IPS-NIHi7 (cell line): Measurements from ENCODE around the gene ELOA.
"Not testable (repeated sequence)": the region's sequence is repeated elsewhere in the genome, so short reads cannot be mapped to it uniquely, and the experiment has no call there.

ENCODE experiments used
- DNase-seq: peaks from one replicate; pipeline ENCODE4 v3.0.0; 2012; ENCODE audit warnings: mixed read lengths; ENCODE audit errors: extremely low spot score

Gene ELOA

GRCh38 chr1:23733281-23733680, 10.0 kb upstream of the ELOA start:
- not testable (repeated sequence) for DNase-seq

DNA sequence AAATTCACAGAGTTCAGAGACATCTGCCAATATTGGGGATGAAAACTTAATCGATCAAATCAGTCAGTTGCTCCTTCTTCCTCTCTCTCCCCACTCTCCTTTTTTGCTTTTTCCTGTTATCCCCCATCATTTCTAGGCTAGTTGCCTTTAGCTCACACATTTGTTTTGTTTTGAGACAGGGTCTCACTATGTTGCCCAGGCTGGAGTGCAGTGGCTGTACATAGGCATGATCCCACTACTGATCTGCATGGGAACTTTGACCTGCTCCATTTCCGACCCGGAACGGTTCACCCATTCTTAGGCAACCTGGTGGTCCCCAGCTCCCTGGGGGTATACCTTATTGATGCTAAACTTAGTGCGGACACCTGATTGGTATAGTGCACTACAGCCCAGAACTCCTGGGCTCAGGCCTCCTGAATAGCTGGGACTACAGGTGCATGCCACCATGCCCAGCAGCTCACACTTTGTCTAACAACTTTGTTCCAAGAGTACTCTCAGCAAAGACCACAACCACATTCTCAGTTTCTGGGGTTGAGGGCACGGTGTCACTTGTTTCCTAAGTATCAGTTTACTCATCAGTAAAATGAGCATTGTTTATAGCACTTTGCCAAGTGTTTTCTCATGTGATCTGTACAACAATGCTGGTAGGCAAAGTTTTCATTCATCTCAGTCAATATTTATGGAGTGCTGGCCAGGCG, 6.7 kb upstream of the ELOA start:
- no peak for DNase-seq

- DNase-seq: no peak
These were observed 1.7 kb upstream of the ELOA start for GRCh38 chr1:23741609-23742008.

DNA sequence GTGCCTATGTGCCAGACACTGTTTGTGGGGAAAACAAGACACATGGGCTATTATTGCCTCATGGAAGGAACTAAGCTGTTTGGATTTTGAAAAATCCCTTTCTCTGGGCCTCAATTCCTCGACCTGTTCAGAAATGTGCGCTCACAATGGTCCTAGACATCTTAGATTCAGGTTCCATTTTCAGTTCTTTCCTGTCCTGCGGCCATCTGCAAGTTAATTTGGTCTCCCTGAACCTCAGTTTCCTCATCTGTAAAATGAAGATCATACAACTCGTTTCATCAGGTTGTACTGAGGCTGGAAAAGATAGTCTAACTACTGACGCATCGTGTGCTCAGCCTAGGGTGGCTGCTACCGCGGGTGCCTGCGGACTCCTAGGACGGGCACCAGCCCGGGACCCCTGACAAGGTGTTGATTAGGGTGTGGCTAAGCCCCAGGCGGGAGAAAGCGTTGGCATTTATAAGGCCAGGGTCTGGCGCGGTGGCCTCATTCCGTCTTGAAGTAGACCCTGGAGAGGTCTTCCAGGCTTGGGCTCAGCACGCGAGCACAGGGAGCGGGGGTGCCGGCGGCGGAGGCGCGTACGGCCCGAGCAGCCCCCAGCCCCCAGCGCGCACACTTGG, 493 bp upstream of the ELOA start:
- peak; percentile 77 for DNase-seq

- peak; percentile 38 for DNase-seq
These were observed 2.2 kb downstream of the ELOA start for GRCh38 chr1:23745515-23745914.

DNA sequence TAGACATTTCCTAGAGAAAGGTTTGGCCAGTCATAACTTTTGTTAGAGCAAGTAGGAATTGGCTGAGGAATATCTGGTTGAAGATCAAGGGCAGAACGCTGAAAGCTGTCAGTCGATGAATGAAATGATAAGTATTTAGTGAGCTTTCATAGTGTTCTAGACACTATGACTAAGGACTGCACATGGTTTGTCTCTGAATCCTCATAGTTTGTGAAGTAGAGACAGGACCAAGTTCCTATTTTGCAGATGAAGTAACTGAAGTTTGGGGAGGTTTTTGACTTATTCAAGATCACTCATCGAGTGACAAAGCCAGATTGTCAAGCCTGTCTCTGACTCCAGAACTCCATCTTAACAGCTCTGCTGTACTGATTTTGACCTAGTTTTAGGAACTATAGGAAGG, 4.7 kb downstream of the ELOA start:
- DNase-seq: no peak

DNA sequence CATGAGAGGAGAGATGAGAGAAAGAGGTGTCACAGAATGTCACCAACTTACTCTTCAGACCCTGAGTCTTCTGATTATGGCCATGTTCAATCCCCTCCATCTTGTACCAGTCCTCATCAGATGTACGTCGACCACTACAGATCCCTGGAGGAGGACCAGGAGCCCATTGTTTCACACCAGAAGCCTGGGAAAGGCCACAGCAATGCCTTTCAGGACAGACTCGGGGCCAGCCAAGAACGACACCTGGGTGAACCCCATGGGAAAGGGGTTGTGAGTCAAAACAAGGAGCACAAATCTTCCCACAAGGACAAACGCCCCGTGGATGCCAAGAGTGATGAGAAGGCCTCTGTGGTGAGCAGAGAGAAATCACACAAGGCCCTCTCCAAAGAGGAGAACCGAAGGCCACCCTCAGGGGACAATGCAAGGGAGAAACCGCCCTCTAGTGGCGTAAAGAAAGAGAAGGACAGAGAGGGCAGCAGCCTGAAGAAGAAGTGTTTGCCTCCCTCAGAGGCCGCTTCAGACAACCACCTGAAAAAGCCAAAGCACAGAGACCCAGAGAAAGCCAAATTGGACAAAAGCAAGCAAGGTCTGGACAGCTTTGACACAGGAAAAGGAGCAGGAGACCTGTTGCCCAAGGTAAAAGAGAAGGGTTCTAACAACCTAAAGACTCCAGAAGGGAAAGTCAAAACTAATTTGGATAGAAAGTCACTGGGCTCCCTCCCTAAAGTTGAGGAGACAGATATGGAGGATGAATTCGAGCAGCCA, 8.0 kb downstream of the ELOA start:
- DNase-seq: peak; percentile 83

DNA sequence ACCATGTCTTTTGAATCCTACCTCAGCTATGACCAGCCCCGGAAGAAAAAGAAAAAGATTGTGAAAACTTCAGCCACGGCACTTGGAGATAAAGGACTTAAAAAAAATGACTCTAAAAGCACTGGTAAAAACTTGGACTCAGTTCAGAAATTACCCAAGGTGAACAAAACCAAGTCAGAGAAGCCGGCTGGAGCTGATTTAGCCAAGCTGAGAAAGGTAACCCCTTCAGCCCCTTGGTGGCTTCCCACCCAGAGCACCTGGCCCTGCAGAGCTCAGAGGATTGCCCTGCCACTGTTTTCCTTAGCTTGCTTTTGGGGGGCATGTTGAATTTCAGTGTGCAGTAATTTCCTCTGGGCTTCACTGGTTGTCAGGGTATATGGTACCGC, 8.5 kb downstream of the ELOA start:
- DNase-seq: no peak

- DNase-seq: no peak
These were observed 9.6 kb downstream of the ELOA start for GRCh38 chr1:23752909-23753308.

- no peak for DNase-seq
These were observed 13.4 kb downstream of the ELOA start for GRCh38 chr1:23756676-23757075.

DNA sequence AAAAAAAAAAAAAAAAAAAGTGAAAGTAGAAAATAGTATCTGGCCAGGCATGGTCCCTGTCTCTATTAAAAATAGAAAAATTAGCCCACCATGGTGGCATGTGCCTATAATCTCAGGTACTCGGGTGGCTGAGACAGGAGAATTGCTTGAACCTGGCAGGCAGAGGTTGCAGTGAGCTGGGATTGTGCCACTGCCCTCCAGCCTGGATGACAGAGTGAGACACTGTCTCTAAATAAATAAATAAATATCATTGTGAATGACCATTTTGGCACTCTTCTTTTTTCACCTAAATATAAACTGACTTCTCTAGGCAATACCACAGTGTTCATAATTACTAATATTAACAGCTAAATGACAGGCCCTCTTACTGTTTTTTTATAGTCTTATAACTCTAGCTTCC, 14.5 kb downstream of the ELOA start:
- no peak for DNase-seq

- no peak for DNase-seq
These were observed 16.0 kb downstream of the ELOA start for GRCh38 chr1:23759277-23759676.

DNA sequence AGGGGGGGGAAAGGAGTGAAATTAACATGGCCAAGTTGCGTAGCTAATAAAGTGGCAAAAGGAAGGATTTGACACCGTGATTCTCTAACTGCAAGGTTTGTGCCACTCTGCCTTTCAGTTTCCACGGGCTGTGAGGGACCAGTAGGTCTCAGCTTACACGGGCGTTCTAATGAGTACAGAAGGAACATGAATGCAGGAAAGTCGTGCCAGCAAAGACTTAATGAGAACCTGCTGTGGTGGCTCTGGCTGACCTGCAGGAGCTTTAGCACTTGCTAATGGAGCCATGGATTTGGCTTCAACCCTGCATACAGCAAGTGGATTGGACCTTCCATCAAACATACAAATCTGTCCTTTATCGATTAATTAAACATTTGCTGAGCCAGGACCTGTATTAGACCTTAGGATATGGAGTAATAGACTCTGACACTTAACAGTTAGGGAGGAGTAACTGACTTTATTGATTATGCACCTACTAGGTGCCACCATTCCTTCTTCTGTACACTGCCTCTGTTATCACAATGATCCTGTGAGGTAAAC, 19.8 kb downstream of the ELOA start:
- no peak for DNase-seq

GRCh38 chr1:23768733-23769132, 25.5 kb downstream of the ELOA start:
- DNase-seq: no peak

DNA sequence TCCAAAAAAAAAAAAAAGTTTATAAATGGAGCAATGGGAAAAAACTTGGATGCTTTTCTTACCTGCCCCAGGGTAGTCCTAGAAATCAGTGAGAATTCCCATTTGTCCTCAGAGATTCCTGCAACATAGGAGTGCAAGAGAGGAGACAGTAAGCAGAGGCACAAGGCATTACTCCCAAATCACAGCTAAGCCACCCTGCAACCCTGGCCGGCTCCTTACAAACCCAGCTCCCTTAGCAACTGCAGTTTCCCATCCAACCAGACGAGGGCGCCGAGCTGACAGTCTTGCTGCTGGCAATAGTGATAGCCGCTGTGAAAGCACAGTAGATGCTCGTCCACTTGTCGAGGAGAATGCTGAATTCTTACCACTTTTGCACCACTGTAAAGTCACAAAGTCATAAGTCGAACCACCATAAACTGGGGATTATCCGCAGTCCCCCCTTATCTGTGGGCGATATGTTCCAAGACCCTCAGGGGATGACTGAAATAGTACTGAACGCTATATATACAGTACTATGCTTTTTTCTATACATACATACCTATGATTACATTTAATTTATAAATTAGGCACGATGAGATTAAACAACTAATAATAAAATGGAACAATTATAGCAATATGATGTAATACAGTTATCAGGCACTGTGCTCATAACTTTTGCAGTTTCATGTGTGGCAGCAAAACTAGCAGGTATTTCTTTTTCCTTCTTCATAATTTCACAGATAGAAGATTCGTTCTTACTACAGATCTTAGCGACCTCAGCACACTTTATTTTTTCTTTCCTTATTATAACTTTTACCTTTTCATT, 29.0 kb downstream of the ELOA start:
- DNase-seq: peak; percentile 81

GRCh38 chr1:23772854-23773242, 29.6 kb downstream of the ELOA start:
- no peak for DNase-seq

DNA sequence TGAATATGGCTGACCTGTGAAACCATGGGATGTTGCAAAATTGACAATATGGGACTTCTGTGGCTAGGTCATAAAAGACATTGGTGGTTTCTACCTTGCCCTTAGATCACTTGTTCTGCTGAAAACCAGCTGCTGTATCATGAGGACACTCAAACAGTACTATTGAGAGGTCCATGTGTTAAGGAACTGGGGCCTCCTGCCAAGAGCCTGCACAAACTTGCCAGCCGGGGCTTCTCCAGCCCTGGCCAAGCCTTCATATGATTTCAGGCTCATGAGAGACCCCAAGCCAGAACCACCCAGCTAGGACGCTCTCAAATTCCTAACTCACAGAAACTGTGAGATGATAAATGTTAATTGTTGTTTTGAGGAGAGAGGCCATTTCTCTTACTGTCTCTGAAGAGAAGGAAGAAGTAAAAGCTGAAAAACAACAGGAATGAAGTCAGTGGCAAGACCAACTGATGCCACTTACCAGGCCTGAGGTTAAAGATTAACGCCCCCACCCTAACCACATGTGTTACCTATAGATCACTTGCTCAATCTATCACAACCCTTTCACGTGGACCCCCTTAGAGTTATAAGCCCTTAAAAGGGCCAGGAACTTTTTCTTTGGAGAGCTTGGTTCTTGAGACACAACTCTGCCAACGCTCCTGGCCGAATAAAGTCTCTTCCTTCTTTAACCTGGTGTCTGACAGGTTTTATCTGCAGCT, 31.1 kb downstream of the ELOA start:
- no peak for DNase-seq

GRCh38 chr1:23776217-23776616, 32.9 kb downstream of the ELOA start:
- no peak for DNase-seq

GRCh38 chr1:23777979-23778814, 34.9 kb downstream of the ELOA start, which contains the start of gene PITHD1:
Gene PITHD1, plus strand, starts transcription at chr1:23778418. Its CDS starts 98 bp downstream, at chr1:23778516.
- peak; percentile 96 for DNase-seq

GRCh38 chr1:23779826-23780371, 36.6 kb downstream of the ELOA start:
- DNase-seq: no peak
